Stimulated activated CD8-positive, alpha-beta memory T cell treated with anti-CD3 and anti-CD28 coated beads, Interleukin-4, amount 100 ng/mL, for 4 hours (primary cell): Measurements from ENCODE around the gene CLDND1.
"Not testable (repeated sequence)": the region's sequence is repeated elsewhere in the genome, so short reads cannot be mapped to it uniquely, and the experiment has no call there.

Experiments
- DNase-seq, 2 donors: peaks; one replicate each; pipeline ENCODE4 v3.0.0-alpha.2; 2020; ENCODE audit warnings: low read depth in 2 of 2, low spot score in 1 of 2

CLDND1 gene

DNA sequence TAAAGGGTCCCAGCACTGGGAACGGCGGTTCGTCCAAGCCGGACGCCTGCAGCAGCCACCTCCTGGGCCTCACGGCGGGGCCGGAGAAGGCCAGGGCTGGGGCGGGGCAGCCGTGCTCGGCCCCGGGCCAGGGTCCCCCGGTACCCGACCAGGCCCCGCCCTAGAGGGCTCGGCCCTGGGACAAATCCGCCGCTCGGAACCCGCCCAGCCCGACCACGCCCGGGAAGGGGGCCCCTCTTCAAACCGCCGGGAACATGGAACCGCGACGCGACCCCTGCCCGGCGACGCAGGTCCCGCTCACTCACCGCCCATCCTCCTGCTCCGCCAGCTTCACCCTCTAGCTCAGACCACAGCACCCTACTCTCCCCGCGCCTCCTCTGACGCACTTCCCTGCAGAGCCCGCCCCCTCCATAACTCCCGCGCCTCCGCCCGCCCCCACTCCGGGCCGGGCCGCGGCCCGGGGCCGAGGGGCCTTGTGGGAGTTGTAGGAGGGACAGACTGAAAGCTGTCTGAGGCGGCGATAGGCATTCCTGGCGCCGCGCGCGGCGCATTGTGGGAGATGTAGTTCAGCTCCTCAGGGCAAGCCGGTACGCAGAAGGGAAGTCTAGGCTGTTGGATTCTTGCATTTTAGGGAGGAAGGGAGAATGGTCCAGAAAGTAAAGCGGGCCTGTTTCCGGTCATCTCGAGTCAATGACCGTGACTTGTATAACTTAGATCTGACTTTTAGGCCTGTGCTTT lies at the start of gene CLDND1:
Gene CLDND1 (minus strand): TSS at position 359 of the 738 bp plus-strand sequence. CDS start 1,478 bp downstream, outside the sequence.
- DNase-seq = peak; percentile 83 to 91

DNA sequence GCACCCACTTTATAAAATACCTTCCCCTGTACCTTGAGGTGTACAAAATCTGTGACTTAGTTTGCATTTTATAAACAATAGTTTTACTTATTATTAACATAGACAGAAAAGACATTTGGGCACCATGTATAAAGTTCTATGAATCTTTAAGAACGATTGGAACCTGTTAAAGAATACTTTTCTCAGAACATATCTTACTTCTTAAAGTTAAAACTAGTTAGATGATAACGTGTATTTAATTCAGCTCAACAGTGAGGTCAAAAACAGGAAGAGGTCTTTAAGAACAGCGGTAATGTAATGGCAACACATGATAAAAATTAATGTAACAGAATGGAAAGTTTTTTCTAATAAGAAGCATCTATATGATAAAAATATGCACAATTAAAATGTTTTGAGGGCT lies 45.7 kb upstream of the CLDND1 start:
- no peak for DNase-seq

DNA sequence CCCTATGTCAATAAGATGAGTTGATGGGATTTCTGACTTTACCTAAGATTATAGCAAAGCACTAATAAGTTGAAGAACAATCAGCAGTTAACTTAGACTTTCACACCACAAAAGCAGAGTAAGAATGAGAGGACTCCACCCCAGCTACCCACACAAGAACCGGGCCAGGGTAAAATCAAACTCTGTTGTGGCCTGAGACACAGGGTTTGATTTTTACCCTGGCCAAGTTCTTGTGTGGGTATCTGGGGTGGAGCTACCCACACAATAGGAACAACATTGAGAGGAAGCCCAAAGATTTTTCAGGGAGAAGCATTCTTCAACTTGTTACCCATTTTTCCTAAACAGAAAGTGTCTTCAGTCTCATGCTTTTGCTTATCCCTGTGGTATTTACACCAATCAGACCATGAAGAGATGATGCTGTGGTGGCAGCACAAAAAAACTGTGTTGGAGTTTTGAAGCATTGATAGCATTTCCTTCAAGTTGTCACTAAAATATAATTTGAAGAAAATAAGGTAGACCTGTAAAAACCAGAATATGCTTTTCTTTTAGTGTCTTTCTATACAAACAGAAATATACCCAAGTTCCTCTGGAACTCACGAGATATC lies 45.1 kb upstream of the CLDND1 start:
- no peak for DNase-seq

DNA sequence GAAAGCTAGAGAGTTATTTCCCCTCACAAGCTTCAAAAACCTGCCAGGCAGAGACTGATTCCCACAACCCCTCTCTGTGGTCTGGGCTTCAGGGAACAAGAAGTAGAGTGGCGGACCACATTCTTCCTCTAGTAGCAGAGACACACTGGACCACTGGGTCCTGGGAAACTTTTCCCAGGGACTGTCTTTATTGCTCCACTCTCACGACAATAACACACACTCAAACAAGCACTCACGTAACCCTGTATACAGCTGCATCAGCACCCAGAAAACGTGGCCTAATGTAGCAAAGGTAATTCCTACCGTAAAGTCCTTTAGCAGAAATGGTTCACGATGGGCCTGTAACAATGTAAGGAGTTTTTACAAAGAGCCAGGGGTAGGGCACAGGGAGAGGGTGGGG lies 43.1 kb upstream of the CLDND1 start:
- DNase-seq = no peak

DNA sequence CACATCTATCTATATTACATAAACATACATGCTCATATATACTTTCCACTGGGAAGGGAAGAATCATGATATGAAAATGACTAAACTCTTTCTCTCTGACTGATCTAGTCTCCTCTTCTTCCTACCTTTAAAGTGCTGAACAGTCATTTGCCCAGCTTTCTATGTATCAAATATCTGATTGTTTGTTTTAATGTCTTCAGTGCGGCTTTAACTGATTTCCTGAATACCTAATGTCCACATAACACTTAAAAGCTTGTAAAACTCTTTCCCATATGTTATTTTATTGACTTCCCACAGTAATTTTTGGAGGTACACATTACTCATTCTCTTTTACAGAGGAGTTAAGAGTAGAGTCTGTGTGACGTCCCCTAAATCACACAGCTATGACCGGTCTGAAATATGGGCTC lies 42.5 kb upstream of the CLDND1 start:
- DNase-seq = no peak

DNA sequence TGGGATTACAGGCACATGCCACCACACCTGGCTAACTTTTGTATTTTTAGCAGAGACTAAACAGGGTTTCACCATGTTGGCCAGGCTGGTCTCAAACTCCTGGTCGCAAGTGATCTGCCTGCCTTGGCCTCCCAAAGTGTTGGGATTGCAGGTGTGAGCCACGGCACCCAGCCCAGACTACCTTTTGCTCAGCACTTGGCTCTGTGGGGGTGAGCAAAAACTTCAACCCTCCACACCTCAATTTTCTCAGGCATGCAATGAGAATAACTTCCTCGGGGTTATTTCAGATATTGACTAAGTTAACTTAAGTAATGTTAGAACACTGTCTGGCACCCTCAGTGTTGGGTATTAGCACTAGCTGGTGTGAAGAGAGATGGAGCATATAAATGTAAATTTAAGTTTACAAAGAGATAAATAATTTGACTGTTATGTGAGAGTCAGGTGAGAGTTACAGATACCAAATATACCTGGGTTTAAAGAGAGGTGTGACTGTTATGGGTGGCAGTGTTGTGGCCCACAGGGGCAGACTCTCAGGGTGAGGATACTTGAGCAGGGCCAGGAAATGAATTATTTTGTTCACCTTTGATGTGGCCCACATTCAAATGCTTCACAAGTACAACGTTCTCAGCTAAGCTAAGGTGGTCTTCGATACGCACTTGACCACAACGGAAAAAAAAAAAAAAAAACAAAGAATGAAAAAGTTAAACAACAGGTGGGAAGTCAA lies 41.7 kb upstream of the CLDND1 start:
- no peak for DNase-seq

DNA sequence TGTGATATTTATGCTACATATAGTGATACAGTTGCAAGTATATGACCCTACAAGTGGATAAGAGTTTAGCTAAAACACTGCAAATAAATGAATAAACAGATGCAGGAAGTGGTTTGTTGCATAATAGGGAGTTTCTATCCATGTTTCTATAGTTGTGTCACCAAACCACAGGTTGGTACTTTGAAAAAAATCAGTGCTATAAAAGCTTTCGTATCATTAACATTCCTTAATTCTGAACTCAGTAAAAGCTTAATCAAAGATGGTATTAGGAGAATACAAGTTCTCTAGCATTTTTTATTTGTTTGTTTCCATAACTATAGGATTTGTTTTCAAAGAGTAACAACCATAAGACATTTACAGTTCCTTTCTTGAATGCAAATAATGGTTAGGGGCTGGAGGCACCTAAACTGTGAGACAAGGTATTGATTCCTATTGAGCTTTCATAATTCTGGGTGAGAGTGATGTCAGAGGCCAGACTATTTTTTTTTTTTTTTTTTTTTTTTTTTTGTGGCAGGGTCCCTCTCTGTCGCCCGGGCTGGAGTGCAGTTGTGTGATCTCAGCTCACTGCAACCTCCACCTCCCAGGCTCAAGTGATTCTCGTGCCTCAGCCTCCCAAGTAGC lies 41.1 kb upstream of the CLDND1 start:
- no peak for DNase-seq

DNA sequence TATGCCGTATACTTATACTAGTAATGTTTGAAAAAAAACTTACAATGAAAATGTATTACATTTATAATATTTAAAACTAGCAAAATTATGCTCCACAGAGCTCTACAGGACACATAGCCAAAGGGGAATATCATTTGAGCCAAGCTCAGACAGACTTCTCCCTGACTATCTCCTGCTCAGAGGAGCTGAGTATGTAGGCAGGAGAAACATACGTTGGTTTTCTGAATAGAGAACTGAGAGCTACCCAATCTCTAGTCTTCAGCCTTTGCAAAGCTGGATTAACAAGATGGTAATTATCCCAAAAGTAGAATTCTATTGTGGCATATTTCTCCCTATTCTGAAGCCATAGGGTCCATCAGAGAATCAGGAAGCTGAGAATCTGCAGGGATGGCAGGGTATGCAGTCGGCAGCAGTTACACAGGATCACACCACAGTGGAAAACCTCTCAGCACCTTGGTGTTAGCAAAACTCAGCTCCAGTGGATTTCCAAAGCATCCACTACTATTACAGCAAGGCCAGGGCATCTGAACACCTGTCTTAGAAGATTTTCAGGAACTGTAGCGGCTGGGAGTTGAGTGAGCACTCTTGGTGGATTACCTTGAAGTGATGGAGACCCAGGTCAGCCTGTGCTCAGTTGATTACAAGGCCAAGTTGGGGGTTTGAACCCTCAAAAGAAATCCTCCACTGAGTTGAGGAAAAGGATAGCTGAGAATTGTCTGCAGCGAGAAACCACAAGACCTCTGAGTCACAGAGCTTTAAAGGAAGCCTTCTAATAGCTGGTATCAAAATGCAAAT lies 39.2 kb upstream of the CLDND1 start:
- no peak for DNase-seq

DNA sequence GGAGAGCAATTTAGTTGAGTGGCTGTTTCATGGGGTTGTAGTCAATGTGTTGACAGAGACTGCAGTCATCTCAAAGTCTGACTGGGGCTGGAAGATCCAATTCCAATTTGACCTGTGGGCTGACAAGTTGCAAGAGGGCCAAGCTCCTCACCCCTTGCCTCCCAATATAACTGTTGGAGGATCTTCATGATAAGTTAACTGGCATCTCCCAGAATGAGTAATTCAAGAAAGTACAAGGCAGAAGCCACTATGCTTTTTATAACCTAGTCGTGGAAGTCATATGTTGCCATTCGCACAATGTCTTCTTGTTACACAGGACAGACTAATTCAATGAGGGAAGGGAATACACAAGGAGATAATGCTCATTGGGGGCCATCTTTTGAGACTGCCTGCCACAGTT lies 38.2 kb upstream of the CLDND1 start:
- DNase-seq = no peak

DNA sequence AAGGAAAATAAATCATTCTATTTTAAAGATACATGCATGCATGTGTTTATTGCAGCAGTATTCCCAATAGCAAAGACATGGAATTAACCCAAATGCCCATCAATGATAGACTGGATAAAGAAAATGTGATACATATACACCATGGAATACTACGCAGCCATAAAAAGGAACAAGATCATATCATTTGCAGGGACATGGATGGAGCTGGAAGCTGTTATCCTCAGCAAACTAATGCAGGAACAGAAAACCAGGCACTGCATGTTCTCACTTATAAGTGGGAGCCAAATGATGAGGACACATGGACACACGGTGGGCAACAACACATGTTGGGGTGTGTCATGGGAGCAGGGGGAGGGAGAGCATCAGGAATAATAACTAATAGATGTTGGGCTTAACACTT lies 37.1 kb upstream of the CLDND1 start:
- DNase-seq = not testable (repeated sequence)

DNA sequence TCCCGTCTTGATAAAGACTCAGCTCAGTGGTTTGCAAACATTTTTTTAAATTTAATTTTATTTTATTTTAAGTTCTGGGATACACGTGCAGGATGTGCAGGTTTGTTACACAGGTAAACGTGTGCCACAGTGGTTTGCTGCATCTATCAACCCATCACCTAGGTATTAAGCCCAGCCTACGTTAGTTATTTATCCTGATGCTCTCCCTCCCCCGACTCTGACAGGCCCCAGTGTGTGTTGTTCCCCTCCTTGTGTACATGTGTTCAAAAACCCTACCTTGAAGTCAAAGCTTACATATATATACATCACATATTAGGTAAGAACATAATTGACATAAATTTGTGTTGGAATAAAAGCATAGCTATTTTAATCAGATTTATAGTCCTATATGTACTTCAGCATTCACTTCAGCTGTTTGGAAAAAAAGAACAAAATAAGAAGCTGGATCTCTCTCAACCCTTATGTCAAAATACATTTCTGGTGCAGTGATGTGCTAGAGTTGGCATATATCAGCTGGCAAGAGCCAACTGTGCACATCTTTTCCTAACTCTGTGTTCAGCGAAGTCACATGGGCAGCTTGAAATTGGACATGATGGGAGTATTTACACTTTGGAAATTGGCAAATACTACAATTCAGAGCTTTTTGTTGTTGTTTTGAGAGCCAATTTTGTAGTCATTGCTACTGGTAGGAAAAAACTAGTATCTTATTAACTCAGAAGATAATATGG lies 35.6 kb upstream of the CLDND1 start:
- DNase-seq = no peak

DNA sequence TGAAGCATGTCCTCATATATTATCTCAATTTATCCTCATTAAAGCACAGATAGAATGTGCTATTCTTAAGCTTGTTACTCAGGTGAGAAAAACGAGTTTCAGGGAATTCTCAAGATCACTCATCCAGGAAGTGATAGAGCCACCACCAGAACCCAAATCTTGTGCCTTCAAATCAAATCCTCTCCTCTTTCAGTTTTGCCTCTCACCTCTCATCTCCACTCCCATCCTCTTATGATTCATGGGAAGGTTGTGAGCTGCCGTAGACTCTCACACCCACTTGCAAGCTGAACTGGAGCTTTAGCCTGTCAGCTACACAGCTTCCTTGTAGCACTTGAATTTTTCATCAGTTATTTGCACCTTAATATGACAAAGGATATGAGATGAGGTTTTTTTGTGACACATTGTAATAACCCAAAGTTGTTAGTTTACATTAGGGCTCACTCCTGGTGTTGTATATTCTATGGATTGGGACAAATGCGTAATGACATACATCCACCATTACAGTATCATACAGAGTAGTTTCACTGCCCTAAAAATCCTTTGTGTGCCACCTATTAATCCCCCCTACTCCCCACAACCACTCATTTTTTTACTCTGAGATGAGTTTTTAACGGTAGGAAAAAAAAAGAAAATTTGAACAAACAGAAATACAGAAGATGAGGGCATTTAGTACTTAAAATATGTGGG lies 34.8 kb upstream of the CLDND1 start:
- DNase-seq = no peak

DNA sequence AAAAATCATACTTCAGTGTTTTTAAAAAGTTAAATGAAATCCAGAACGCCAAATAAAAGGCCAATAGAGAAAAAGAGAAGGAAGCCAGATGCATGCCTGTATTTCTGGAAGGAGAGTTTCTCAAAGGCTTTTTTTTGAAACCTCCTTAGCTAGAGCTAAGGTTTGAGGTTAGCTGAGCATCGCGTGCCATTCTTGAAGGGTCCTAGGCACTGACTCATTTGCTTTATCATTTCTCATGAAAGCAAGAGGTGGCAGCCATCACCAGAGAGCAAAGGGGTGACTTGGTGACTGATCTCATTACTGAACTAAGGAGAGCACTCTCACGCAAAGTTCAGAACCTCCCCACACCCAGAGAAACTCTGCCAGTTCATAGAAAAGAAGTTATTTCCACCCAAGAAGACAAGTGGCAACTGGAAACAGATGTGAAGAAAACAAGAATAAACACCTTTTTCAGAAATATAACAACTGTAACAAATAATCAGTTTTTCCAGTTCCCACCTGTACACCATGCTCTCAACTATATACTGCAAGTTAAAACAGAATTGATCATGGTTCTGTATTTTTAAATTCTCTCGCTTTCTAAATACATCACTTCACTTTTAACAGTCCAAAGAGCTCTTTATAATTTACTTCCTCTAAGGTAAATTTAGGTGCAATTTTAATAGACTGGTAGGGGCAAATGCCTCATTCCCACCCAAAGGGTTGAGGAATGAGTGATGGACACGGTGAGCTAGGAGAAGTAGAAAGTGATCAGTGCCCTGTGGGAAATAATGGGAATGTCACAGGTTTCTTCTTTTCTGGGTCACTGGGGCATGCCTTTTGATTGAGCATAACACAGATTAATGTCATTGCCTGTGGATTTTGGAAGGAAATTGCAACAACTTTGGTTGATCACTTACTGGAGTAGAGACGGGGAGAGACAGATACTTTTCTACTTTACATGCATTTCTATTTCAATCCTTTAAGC lies 33.7 kb upstream of the CLDND1 start:
- DNase-seq = peak; percentile 27 to 49

DNA sequence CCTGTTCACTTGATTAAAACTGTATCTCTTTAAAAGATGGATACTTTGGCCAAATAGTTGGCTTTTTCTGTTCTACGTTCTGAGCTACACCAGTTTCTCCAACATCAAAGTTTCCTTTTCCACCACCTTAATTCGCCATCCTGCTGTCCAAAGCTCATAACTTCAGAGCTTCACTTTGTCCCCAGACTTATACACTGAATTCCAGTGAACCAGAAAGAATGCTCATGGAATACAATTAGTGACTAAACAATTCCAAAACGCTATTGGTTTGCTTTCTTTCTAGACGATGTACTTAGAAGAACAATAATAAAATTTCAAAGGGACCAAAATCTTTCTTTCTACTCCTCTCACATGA lies 32.3 kb upstream of the CLDND1 start:
- DNase-seq = no peak

DNA sequence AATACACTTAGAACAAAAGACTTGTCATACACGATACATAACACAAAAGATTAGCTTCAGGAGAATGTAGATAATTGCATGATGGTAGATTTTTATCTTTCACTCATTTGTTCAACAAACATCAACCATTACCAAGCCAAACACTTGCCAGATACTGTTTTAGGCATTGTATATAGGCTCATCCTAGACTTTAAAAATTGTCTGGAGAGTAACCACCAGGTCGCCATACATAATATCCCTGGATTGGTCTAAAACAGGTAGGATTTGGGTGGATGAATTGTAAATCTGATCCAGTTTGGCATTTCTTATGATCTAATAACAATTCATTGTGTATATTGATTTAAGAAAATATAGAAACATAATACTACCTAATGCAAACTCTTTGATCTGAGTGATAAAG lies 31.9 kb upstream of the CLDND1 start:
- DNase-seq = no peak

DNA sequence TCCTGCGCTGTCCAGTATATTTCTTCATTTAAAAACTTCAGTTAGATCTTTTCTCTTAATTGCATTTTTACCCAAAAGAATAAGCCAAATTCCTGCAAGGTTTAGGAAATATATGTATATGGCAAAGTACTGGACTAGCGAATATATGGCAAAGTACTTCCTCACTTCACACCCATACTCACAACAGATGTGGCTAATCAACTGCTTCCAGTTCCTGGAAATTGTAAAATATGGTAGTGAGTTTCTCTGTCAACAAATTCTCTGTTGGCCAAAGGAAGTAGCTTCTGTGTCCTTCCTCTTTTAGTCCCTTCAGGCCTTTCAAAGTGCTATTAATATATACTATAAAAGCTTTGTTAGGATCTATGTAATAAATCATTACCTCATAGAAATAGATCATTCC lies 31.1 kb upstream of the CLDND1 start:
- DNase-seq = no peak

DNA sequence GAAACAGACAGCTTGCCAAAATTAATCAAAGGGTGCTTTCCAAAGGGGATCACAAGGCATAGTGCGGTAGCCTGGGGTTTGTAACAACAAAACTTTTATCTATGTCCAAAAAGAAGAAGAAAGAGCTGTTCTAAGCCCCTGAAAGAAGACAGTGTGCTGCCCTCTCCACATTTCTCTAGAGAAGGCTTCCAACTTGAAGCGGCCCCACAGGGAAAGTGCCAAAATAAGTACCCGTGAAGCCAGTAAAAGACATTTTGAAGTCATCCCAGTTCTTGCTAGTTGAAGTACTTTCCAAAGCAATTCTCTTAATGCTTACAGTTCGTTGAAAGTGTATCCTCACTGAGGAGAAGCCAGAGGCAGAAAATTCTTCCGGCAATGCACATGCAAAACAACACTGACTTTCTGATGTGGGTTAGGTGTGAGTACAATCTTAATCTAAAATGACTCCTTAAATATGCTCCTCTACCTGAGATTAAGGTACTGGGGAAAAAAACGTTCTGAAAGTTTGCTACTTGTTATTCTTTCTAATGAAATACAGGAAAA lies 30.4 kb upstream of the CLDND1 start:
- no peak for DNase-seq

DNA sequence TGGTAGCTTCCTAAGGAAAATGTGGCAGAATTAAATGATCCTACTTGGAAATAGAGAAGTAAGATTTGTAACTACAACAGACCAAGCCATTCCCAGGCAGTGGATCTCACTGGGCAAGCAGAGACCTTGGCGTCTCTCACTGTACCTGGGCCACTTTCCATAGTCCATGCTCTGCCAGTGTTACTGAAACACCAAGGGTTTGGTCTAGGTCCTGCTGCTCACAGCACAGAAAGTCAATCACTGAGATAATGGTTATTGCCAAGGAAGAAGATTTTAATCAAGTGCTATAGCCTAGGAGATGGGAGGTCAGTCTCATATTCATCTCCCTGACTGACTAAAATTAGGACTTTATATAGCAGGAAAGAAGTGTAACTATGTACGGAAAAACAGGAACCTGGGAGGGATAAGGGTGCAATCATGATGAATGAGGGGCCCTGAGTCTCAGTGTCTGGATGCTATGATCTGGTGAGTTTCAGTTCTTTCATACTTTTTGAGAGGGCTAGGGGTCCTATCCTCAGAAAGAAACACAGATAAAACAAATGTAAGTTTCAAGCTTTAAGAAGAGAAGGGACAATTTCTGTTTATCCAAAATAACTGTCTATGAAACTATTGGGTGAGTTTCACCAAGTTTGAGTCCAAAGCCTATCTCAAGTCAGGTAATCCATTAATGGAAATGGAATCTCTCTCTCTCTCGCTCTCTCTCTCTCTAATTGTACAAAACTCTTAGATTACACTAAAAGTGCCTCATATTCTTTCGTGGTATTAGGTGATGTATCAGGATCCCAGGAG lies 29.7 kb upstream of the CLDND1 start:
- no peak for DNase-seq
